HEK293 (cell line): ENCODE data around the gene LIPA.
A peak's percentile ranks its signal among the peaks of the same experiment; 100 is the strongest.

Source experiments
- CTCF ChIA-PET: fragments of 350-600 bp; formaldehyde crosslinking; extraction: SDS; loops from one replicate; lab custom pipeline; 2021; ENCODE audit warnings: antibody characterized with exemption; lab: Yijun Ruan, JAX
- POLR2A ChIA-PET: fragments of 300-600 bp; formaldehyde crosslinking; extraction: SDS; loops from one replicate; lab custom pipeline; 2020; ENCODE audit warnings: antibody characterized with exemption, inconsistent platforms; lab: Yijun Ruan, JAX
- H3K27ac ChIP-seq: fragments of 200-500 bp; sonication (Bioruptor generic); 2 replicates; pipeline ENCODE4 v1.5.1; 2014; ENCODE audit warnings: low read depth, low read length, control low read depth, inconsistent platforms; ENCODE audit errors: extremely low read depth
- H3K36me3 ChIP-seq, 2 experiments: fragments of 200-500 bp in 1 of 2; sonication (Bioruptor generic) in 1 of 2; 1 replicate in 1 of 2; 2 replicates in 1 of 2; pipeline ENCODE4 v1.5.1; 2014 to 2017; ENCODE audit warnings: inconsistent platforms in 2 of 2, low read length in 2 of 2; ENCODE audit not compliant: control insufficient read depth in 2 of 2, insufficient read depth in 1 of 2
- H3K4me1 ChIP-seq: fragments of 200-500 bp; sonication (Bioruptor generic); 2 replicates; pipeline ENCODE4 v1.5.1; 2014; ENCODE audit warnings: mild to moderate bottlenecking, low read length, inconsistent platforms; ENCODE audit not compliant: control insufficient read depth, insufficient read depth
- H3K4me3 ChIP-seq: 2 replicates; pipeline ENCODE4 v1.5.1; 2011; ENCODE audit warnings: low read depth, mild to moderate bottlenecking, control low read depth, low read length, moderate library complexity
- H3K9me3 ChIP-seq: fragments of 200-500 bp; sonication (Bioruptor generic); 2 replicates; pipeline ENCODE4 v1.5.1; 2014; ENCODE audit warnings: low read depth, low read length, inconsistent platforms; ENCODE audit not compliant: control insufficient read depth, insufficient read depth
- KLF7 ChIP-seq: fragments of 450-650 bp; formaldehyde crosslinking; IDR thresholded peaks from 2 replicates; pipeline ENCODE4 v1.5.1; 2016; ENCODE audit warnings: missing biosample characterization, missing genetic modification characterization, borderline replicate concordance
- MEIS1 ChIP-seq: sonication (generic); formaldehyde crosslinking; IDR thresholded peaks from 2 replicates; pipeline ENCODE4 v1.8.1; 2022; ENCODE audit warnings: missing genetic modification reagents, mild to moderate bottlenecking, borderline replicate concordance
- ZNF214 ChIP-seq: fragments of 450-650 bp; formaldehyde crosslinking; IDR thresholded peaks from 2 replicates; pipeline ENCODE4 v1.5.1; 2017; ENCODE audit warnings: missing biosample characterization, mild to moderate bottlenecking, missing genetic modification characterization, borderline replicate concordance
- ZNF548 ChIP-seq: fragments of 450-650 bp; formaldehyde crosslinking; IDR thresholded peaks from 2 replicates; pipeline ENCODE4 v1.5.1; 2016; ENCODE audit warnings: missing biosample characterization, missing genetic modification characterization
- ZNF830 ChIP-seq: fragments of 450-650 bp; IDR thresholded peaks from 2 replicates; pipeline ENCODE4 v1.5.0; 2018; ENCODE audit warnings: missing biosample characterization, missing genetic modification characterization, low read depth, mild to moderate bottlenecking, moderate library complexity
- TF ChIP-seq, protein P1 (sequence below): fragments of 450-650 bp; formaldehyde crosslinking; IDR thresholded peaks from 2 replicates; pipeline ENCODE4 v1.5.1; 2016; ENCODE audit warnings: missing biosample characterization, missing genetic modification characterization
- TF ChIP-seq, protein P2 (sequence below): fragments of 450-650 bp; formaldehyde crosslinking; IDR thresholded peaks from 2 replicates; pipeline ENCODE4 v1.5.0; 2017; ENCODE audit warnings: missing biosample characterization, missing genetic modification characterization, borderline replicate concordance
- TF ChIP-seq, protein P3 (sequence below): fragments of 450-650 bp; formaldehyde crosslinking; IDR thresholded peaks from 2 replicates; pipeline ENCODE4 v1.5.1; 2017; ENCODE audit warnings: missing biosample characterization, missing genetic modification characterization
- TF ChIP-seq, protein P4 (sequence below): fragments of 450-650 bp; formaldehyde crosslinking; IDR thresholded peaks from 2 replicates; pipeline ENCODE4 v1.5.1; 2016; ENCODE audit warnings: missing biosample characterization, missing genetic modification characterization
- TF ChIP-seq, protein P5 (sequence below): fragments of 450-650 bp; formaldehyde crosslinking; IDR thresholded peaks from 2 replicates; pipeline ENCODE4 v1.5.1; 2016; ENCODE audit warnings: missing biosample characterization, missing genetic modification characterization

LIPA gene

DNA sequence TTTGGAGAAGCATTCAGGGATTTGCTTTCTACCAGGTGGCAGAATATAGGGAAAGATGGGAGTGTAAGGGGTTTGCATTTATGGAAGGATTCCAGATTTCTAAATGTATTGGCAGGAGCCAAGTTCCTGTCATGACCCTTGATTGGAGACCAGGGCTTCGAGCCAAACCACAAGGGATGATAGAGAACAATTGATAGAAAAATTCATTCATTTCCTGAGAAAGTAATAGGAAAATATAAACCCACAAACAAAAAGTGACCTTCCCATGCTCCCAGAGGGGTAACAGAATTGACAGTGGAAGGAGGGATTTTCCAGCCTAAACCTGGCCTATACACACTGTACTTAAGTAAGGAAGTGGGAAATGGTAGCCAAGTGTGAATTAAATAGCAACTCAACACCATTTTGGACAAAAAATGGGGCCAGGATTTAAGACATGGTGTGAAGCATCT is 27.9 kb upstream of the LIPA start:
- no peaks in the 10 kb centered on the region for H3K9me3 ChIP-seq
- H3K36me3 ChIP-seq, result no peaks in the 10 kb centered on the region
- H3K4me3 ChIP-seq, result no peak overlapping the region
- POLR2A ChIA-PET, result no interaction called here
- H3K4me1 ChIP-seq, result peaks cover 4% of the 10 kb centered on the region
- H3K27ac ChIP-seq, result no peak overlapping the region
- CTCF ChIA-PET, result no interaction called here
- no peak for TF ChIP-seq MEIS1 (CRISPR knock-in tag)
- TF ChIP-seq, protein P1, sequence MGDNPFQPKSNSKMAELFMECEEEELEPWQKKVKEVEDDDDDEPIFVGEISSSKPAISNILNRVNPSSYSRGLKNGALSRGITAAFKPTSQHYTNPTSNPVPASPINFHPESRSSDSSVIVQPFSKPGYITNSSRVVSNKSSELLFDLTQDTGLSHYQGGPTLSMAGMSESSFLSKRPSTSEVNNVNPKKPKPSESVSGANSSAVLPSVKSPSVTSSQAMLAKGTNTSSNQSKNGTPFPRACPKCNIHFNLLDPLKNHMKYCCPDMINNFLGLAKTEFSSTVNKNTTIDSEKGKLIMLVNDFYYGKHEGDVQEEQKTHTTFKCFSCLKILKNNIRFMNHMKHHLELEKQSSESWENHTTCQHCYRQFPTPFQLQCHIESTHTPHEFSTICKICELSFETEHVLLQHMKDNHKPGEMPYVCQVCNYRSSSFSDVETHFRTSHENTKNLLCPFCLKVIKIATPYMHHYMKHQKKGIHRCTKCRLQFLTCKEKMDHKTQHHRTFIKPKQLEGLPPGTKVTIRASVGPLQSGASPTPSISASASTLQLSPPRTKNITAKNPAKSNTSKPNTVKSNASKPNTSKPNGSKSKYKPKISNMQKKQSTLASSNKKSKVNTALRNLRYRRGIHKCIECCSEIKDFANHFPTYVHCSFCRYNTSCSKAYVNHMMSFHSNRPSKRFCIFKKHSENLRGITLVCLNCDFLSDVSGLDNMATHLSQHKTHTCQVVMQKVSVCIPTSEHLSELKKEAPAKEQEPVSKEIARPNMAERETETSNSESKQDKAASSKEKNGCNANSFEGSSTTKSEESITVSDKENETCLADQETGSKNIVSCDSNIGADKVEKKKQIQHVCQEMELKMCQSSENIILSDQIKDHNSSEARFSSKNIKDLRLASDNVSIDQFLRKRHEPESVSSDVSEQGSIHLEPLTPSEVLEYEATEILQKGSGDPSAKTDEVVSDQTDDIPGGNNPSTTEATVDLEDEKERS, result no peak
- no peak for TF ChIP-seq KLF7
- TF ChIP-seq, protein P2, sequence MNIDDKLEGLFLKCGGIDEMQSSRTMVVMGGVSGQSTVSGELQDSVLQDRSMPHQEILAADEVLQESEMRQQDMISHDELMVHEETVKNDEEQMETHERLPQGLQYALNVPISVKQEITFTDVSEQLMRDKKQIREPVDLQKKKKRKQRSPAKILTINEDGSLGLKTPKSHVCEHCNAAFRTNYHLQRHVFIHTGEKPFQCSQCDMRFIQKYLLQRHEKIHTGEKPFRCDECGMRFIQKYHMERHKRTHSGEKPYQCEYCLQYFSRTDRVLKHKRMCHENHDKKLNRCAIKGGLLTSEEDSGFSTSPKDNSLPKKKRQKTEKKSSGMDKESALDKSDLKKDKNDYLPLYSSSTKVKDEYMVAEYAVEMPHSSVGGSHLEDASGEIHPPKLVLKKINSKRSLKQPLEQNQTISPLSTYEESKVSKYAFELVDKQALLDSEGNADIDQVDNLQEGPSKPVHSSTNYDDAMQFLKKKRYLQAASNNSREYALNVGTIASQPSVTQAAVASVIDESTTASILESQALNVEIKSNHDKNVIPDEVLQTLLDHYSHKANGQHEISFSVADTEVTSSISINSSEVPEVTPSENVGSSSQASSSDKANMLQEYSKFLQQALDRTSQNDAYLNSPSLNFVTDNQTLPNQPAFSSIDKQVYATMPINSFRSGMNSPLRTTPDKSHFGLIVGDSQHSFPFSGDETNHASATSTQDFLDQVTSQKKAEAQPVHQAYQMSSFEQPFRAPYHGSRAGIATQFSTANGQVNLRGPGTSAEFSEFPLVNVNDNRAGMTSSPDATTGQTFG (tag by site-specific recombination), result no peak
- TF ChIP-seq, protein P3, sequence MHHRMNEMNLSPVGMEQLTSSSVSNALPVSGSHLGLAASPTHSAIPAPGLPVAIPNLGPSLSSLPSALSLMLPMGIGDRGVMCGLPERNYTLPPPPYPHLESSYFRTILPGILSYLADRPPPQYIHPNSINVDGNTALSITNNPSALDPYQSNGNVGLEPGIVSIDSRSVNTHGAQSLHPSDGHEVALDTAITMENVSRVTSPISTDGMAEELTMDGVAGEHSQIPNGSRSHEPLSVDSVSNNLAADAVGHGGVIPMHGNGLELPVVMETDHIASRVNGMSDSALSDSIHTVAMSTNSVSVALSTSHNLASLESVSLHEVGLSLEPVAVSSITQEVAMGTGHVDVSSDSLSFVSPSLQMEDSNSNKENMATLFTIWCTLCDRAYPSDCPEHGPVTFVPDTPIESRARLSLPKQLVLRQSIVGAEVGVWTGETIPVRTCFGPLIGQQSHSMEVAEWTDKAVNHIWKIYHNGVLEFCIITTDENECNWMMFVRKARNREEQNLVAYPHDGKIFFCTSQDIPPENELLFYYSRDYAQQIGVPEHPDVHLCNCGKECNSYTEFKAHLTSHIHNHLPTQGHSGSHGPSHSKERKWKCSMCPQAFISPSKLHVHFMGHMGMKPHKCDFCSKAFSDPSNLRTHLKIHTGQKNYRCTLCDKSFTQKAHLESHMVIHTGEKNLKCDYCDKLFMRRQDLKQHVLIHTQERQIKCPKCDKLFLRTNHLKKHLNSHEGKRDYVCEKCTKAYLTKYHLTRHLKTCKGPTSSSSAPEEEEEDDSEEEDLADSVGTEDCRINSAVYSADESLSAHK, result no peak
- no peak for TF ChIP-seq ZNF548 (tag by site-specific recombination)
- TF ChIP-seq, protein P4, sequence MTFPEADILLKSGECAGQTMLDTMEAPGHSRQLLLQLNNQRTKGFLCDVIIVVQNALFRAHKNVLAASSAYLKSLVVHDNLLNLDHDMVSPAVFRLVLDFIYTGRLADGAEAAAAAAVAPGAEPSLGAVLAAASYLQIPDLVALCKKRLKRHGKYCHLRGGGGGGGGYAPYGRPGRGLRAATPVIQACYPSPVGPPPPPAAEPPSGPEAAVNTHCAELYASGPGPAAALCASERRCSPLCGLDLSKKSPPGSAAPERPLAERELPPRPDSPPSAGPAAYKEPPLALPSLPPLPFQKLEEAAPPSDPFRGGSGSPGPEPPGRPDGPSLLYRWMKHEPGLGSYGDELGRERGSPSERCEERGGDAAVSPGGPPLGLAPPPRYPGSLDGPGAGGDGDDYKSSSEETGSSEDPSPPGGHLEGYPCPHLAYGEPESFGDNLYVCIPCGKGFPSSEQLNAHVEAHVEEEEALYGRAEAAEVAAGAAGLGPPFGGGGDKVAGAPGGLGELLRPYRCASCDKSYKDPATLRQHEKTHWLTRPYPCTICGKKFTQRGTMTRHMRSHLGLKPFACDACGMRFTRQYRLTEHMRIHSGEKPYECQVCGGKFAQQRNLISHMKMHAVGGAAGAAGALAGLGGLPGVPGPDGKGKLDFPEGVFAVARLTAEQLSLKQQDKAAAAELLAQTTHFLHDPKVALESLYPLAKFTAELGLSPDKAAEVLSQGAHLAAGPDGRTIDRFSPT (tag by site-specific recombination), result no peak
- no peak for TF ChIP-seq ZNF830 (tag by site-specific recombination)

DNA sequence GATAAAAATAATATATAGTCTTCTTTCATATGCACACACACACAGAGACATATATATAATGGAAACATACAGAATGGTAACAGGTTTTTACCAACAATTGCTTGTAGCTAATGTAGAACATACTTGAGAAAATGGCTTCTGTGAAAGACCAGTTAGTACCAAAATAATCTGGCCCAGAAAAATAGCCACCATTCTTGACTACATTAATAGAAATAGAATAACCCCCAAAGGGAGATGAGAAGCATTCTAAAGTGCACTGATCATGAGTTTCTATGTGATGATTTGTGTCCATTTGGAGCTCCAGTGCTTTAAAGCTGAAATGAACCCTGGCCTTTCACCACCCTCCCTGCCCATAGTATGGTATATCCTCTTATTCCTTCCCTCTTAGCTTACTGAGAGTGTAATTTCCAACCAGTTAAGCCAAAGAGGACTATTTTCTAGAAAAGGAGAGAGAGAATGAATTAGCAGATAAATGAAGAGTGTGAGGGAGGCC is 27.4 kb upstream of the LIPA start:
- Histone ChIP-seq H3K27ac (no peak overlapping the region), H3K36me3 (no peaks in the 10 kb centered on the region), H3K9me3 (no peaks in the 10 kb centered on the region), H3K4me1 (peaks cover 4% of the 10 kb centered on the region), H3K4me3 (no peak overlapping the region)
- ChIA-PET CTCF (no interaction called here), POLR2A (no interaction called here)
- no peak for TF ChIP-seq ZNF214 (tag by site-specific recombination)
- TF ChIP-seq, protein P5, sequence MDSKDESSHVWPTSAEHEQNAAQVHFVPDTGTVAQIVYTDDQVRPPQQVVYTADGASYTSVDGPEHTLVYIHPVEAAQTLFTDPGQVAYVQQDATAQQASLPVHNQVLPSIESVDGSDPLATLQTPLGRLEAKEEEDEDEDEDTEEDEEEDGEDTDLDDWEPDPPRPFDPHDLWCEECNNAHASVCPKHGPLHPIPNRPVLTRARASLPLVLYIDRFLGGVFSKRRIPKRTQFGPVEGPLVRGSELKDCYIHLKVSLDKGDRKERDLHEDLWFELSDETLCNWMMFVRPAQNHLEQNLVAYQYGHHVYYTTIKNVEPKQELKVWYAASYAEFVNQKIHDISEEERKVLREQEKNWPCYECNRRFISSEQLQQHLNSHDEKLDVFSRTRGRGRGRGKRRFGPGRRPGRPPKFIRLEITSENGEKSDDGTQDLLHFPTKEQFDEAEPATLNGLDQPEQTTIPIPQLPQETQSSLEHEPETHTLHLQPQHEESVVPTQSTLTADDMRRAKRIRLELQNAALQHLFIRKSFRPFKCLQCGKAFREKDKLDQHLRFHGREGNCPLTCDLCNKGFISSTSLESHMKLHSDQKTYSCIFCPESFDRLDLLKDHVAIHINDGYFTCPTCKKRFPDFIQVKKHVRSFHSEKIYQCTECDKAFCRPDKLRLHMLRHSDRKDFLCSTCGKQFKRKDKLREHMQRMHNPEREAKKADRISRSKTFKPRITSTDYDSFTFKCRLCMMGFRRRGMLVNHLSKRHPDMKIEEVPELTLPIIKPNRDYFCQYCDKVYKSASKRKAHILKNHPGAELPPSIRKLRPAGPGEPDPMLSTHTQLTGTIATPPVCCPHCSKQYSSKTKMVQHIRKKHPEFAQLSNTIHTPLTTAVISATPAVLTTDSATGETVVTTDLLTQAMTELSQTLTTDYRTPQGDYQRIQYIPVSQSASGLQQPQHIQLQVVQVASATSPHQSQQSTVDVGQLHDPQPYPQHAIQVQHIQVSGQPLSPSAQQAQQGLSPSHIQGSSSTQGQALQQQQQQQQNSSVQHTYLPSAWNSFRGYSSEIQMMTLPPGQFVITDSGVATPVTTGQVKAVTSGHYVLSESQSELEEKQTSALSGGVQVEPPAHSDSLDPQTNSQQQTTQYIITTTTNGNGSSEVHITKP (tag by site-specific recombination), result peak; percentile 78
